Measurements from ENCODE around the gene ELP6.

ELP6 gene

GRCh38 chr3:47513125-47513929 is at the start of gene ELP6:
TSS of gene ELP6 (minus strand) at chr3:47513712. CDS start at chr3:47513590, 122 bp downstream.
- peak; percentile 89 to 97 (median 96) for DNase-seq (ENCODE audit: low read depth in 2 of 3, low spot score in 1 of 3)

GRCh38 chr3:47556351-47556750 is 42.8 kb upstream of the ELP6 start:
- no peak for DNase-seq (ENCODE audit: low read depth in 2 of 3, low spot score in 1 of 3)

- DNase-seq (ENCODE audit: low read depth in 2 of 3, low spot score in 1 of 3): no peak
These were observed 40.8 kb upstream of the ELP6 start for GRCh38 chr3:47554335-47554734.

- DNase-seq (ENCODE audit: low read depth in 2 of 3, low spot score in 1 of 3): no peak
These were observed 39.9 kb upstream of the ELP6 start for GRCh38 chr3:47553407-47553806.

- no peak for DNase-seq (ENCODE audit: low read depth in 2 of 3, low spot score in 1 of 3)
These were observed 29.1 kb upstream of the ELP6 start for GRCh38 chr3:47542471-47543173.

DNA sequence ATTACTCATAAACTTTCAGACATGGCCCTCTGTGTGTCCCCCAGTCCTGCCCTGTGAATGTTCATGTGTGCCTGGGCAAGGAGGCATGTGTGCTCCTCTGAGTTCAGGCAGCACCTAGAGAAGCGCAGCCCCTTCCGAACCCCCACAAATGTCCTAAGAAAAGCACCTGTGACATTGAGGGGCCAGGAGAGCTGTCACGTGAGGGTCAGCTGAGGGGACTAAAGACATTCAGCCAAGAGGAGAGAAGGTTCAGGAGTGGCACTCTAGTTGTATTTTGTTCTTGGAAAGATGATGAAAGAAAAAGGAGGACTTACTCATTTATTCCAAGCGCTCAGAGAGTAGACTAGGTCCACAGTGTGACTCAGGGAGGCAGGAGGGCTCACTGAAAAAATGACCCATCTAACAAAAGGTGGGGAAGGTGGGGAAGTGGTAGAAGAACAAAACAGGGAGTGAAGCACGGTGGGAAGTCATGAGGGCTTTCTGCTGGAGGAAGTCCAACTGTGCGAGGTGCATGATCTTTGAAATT is 28.1 kb upstream of the ELP6 start:
- no peak for DNase-seq (ENCODE audit: low read depth in 2 of 3, low spot score in 1 of 3)

GRCh38 chr3:47540281-47540680 is 26.8 kb upstream of the ELP6 start:
- DNase-seq (ENCODE audit: low read depth in 2 of 3, low spot score in 1 of 3): no peak

GRCh38 chr3:47536967-47537366 is 23.5 kb upstream of the ELP6 start:
- no peak for DNase-seq (ENCODE audit: low read depth in 2 of 3, low spot score in 1 of 3)

- no peak for DNase-seq (ENCODE audit: low read depth in 2 of 3, low spot score in 1 of 3)
These were observed 22.8 kb upstream of the ELP6 start for GRCh38 chr3:47536221-47536891.

GRCh38 chr3:47533996-47534454 is 20.5 kb upstream of the ELP6 start:
- no peak for DNase-seq (ENCODE audit: low read depth in 2 of 3, low spot score in 1 of 3)

GRCh38 chr3:47533481-47533880 is 20.0 kb upstream of the ELP6 start:
- no peak for DNase-seq (ENCODE audit: low read depth in 2 of 3, low spot score in 1 of 3)

GRCh38 chr3:47527952-47528725 is 14.6 kb upstream of the ELP6 start:
- DNase-seq (ENCODE audit: low read depth in 2 of 3, low spot score in 1 of 3): no peak

DNA sequence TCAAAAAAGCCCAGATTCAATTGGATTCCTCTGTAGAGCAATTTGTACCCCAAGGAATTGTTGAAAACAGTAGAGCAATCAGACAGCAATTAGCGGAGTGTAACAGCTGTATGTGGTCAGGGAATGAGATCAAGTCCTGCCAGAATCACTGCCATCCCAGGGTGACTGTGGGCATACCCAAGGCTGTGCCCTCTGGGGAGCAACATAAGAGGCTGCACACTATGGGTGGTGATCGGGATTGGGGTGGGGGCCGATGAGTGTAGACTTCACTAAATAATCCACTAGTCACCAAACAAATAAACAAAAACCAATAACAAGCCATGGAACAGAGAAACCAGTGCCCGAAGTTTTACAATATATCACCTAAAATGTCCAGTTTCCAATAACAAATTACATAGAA is 12.1 kb upstream of the ELP6 start:
- no peak for DNase-seq (ENCODE audit: low read depth in 2 of 3, low spot score in 1 of 3)

GRCh38 chr3:47523310-47524073 is 10.0 kb upstream of the ELP6 start:
- no peak for DNase-seq (ENCODE audit: low read depth in 2 of 3, low spot score in 1 of 3)

GRCh38 chr3:47522082-47522987 is 8.8 kb upstream of the ELP6 start:
- peak; percentile 69 to 84 (median 69) for DNase-seq (ENCODE audit: low read depth in 2 of 3, low spot score in 1 of 3)

DNA sequence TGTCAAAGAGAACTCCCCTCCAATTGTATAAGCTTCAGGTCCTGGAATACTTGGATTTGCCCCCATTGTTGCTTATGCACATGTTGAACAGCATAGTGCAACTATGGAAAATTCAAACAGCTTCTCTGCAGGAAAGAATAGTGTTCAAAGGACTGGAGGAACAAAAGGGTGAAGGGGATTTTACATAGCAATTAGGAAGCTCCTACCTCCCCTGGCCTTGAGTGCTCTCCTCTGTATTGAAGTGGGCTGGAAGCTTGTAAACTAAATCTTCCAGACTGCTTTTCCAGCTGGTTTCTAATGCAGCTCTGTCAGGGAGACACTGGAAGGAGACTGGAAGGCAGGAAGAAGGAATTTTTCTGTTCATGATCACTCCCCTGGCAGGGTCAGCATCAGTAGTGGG is 7.2 kb upstream of the ELP6 start:
- DNase-seq (ENCODE audit: low read depth in 2 of 3, low spot score in 1 of 3): no peak

GRCh38 chr3:47517937-47518336 is 4.4 kb upstream of the ELP6 start:
- DNase-seq (ENCODE audit: low read depth in 2 of 3, low spot score in 1 of 3): no peak

DNA sequence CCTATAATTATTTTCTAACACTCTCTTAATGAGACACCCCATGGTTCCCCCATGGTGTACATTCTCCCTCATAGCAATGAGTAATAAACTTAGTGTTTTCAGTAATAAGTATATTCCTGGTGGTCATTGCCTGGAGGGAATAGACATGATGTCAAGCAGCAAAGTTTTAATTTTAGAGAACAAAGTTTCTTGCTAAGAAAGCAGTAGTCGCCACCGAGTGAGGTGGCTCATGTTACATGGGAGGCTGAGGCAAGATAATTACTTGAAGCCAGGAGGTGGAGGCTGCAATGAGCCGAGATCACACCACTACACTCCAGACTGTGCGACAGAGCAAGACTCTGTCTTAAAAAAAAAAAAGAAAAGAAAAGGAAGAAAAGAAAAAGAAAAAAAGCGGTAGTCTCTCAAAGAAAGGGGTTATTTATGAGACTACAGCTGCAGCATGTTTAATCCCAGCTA is 2.4 kb upstream of the ELP6 start:
- DNase-seq (ENCODE audit: low read depth in 2 of 3, low spot score in 1 of 3): no peak

- DNase-seq (ENCODE audit: low read depth in 2 of 3, low spot score in 1 of 3): no peak
These were observed 1.6 kb upstream of the ELP6 start for GRCh38 chr3:47515100-47515499.

Data from stimulated activated CD4-positive, alpha-beta T cell treated with anti-CD3 and anti-CD28 coated beads, Interleukin-12 subunit alpha, Interleukin-12 subunit beta, amount 100 ng/mL, for 48 hours (primary cell).